A549 (cell line): ENCODE measurements around the gene KIF1A. TPM values are rescaled to one million over a fixed set of nuclear protein-coding genes. Genes with fewer than 3 reads are reported as not detected.

Experiments
- ATAC-seq, 2 experiments: fragments of 200-7000 bp in 1 of 2; fragments of >200 bp in 1 of 2; cut with Nextera tagmentation in 1 of 2; cut with Tn5 transposase in 1 of 2; 3 replicates each; pipeline versions ENCODE4 v1.8.0 to v1.9.1; 2018 to 2020; ENCODE audit warnings: mild to moderate bottlenecking in 1 of 2, moderate library complexity in 1 of 2
- CTCF ChIA-PET: fragments of 300-600 bp; sonication (Branson Sonifier 250); formaldehyde crosslinking; extraction: SDS; loops from one replicate; lab custom pipeline; 2021; ENCODE audit warnings: antibody characterized with exemption, inconsistent platforms; lab: Yijun Ruan, JAX
- POLR2A ChIA-PET: fragments of 350-600 bp; formaldehyde crosslinking; extraction: SDS; loops from one replicate; lab custom pipeline; 2021; ENCODE audit warnings: antibody characterized with exemption, inconsistent platforms; lab: Yijun Ruan, JAX
- DNase-seq, 2 experiments: peaks; one replicate each; pipeline versions ENCODE4 v3.0.0 to v3.0.0-alpha.2; 2011 to 2016; ENCODE audit warnings: low read depth in 1 of 2, low spot score in 1 of 2
- FAIRE-seq: peaks from 2 replicates; lab custom pipeline; 2011; peaks lifted over from hg19 to GRCh38; lab: Jason Lieb, UNC
- H3K27ac ChIP-seq, 2 experiments: fragments of >200 bp; sonication (Bioruptor Twin); formaldehyde crosslinking; 3 replicates each; pipeline ENCODE4 v1.5.1; 2016 to 2017
- H3K4me1 ChIP-seq: fragments of >200 bp; sonication (Bioruptor Twin); formaldehyde crosslinking; 3 replicates; pipeline ENCODE4 v1.6.1; 2016
- H3K4me2 ChIP-seq: fragments of >200 bp; sonication (Bioruptor Twin); formaldehyde crosslinking; 3 replicates; pipeline ENCODE4 v1.6.1; 2016
- H3K4me3 ChIP-seq: fragments of >200 bp; sonication (Bioruptor Twin); formaldehyde crosslinking; 3 replicates; pipeline ENCODE4 v1.5.1; 2016
- H3K9me3 ChIP-seq: fragments of >200 bp; sonication (Bioruptor Twin); formaldehyde crosslinking; 3 replicates; pipeline ENCODE4 v1.6.1; 2016
- BCL3 ChIP-seq: fragments of >200 bp; sonication (Bioruptor Twin); formaldehyde crosslinking; IDR thresholded peaks from 3 replicates; pipeline ENCODE4 v1.6.1; 2016
- BHLHE40 ChIP-seq: IDR thresholded peaks from 2 replicates; pipeline ENCODE4 v1.6.1; 2012; ENCODE audit warnings: low read depth, low read length, inconsistent platforms
- CEBPB ChIP-seq, 2 experiments: fragments of >200 bp in 1 of 2; sonication (Bioruptor Twin) in 1 of 2; formaldehyde crosslinking in 1 of 2; IDR thresholded peaks; 2 replicates each; pipeline ENCODE4 v1.6.1; 2012 to 2016
- CHD2 ChIP-seq: fragments of 150-350 bp; IDR thresholded peaks from 2 replicates; pipeline ENCODE4 v1.6.1; 2014; ENCODE audit warnings: low read length; ENCODE audit not compliant: partially characterized antibody
- EHF ChIP-seq: fragments of 250-450 bp; sonication (Bioruptor Pico); IDR thresholded peaks from 2 replicates; pipeline ENCODE4 v1.5.0; 2020; ENCODE audit warnings: mild to moderate bottlenecking
- EHMT2 ChIP-seq: fragments of 200-600 bp; sonication (generic); IDR thresholded peaks from 2 replicates; pipeline ENCODE4 v1.6.1; 2016; ENCODE audit warnings: antibody characterized with exemption, low read depth, mild to moderate bottlenecking, moderate library complexity
- EP300 ChIP-seq, 2 experiments: fragments of >200 bp; sonication (Bioruptor Twin); formaldehyde crosslinking; IDR thresholded peaks; 2 replicates in 1 of 2; 3 replicates in 1 of 2; pipeline ENCODE4 v1.6.1; 2016 to 2017
- ESRRA ChIP-seq: fragments of 150-350 bp; IDR thresholded peaks from 2 replicates; pipeline ENCODE4 v1.6.1; 2014; ENCODE audit warnings: mild to moderate bottlenecking, low read length, borderline replicate concordance
- FOXS1 ChIP-seq: fragments of 250-450 bp; sonication (Bioruptor Pico); IDR thresholded peaks from 2 replicates; pipeline ENCODE4 v1.5.0; 2020; ENCODE audit warnings: mild to moderate bottlenecking, moderate library complexity
- HEYL ChIP-seq: fragments of 250-450 bp; sonication (Bioruptor Pico); IDR thresholded peaks from 2 replicates; pipeline ENCODE4 v1.8.0; 2021; ENCODE audit warnings: mild to moderate bottlenecking, moderate library complexity
- HOXA7 ChIP-seq: fragments of 250-450 bp; sonication (Bioruptor Pico); IDR thresholded peaks from 2 replicates; pipeline ENCODE4 v1.5.0; 2020; ENCODE audit warnings: mild to moderate bottlenecking, moderate library complexity
- HOXB13 ChIP-seq: fragments of 250-450 bp; sonication (Bioruptor Pico); IDR thresholded peaks from 2 replicates; pipeline ENCODE4 v1.5.0; 2020; ENCODE audit warnings: low read depth, mild to moderate bottlenecking, moderate library complexity
- HOXB5 ChIP-seq: fragments of 250-450 bp; sonication (Bioruptor Pico); IDR thresholded peaks from 2 replicates; pipeline ENCODE4 v1.5.0; 2020; ENCODE audit warnings: mild to moderate bottlenecking, moderate library complexity
- JUN ChIP-seq, 2 experiments: fragments of >200 bp; sonication (Bioruptor Twin); formaldehyde crosslinking; IDR thresholded peaks; 2 replicates in 1 of 2; 3 replicates in 1 of 2; pipeline ENCODE4 v1.6.1; 2016 to 2017
- MAFK ChIP-seq: fragments of 450-650 bp; IDR thresholded peaks from 2 replicates; pipeline ENCODE4 v1.6.1; 2014; ENCODE audit not compliant: partially characterized antibody
- MAZ ChIP-seq: fragments of 150-350 bp; IDR thresholded peaks from 2 replicates; pipeline ENCODE4 v1.6.1; 2014; ENCODE audit warnings: antibody characterized with exemption, low read depth, low read length, borderline replicate concordance
- NFE2L2 ChIP-seq: fragments of 150-350 bp; conservative IDR thresholded peaks from 2 replicates; pipeline ENCODE4 v1.6.1; 2014; ENCODE audit warnings: low read length
- NPAS2 ChIP-seq: fragments of 250-450 bp; sonication (Bioruptor Pico); IDR thresholded peaks from 2 replicates; pipeline ENCODE4 v1.8.0; 2022; ENCODE audit warnings: mild to moderate bottlenecking, moderate library complexity, borderline replicate concordance
- PBX3 ChIP-seq: IDR thresholded peaks from 2 replicates; pipeline ENCODE4 v1.6.1; 2012
- REST ChIP-seq: fragments of 200-600 bp; sonication (generic); IDR thresholded peaks from 2 replicates; pipeline ENCODE4 v1.6.1; 2016; ENCODE audit warnings: antibody characterized with exemption, mild to moderate bottlenecking, moderate library complexity
- RNF2 ChIP-seq: fragments of 200-600 bp; sonication (generic); IDR thresholded peaks from 2 replicates; pipeline ENCODE4 v1.6.1; 2016; ENCODE audit warnings: low read depth, mild to moderate bottlenecking, antibody characterized with exemption, moderate library complexity, borderline replicate concordance
- TP53 ChIP-seq: fragments of 250-450 bp; sonication (Bioruptor Pico); IDR thresholded peaks from 2 replicates; pipeline ENCODE4 v1.5.0; 2021; ENCODE audit warnings: mild to moderate bottlenecking, moderate library complexity
- ZFP36 ChIP-seq: fragments of 450-650 bp; IDR thresholded peaks from 2 replicates; pipeline ENCODE4 v1.6.1; 2014; ENCODE audit warnings: borderline replicate concordance; ENCODE audit not compliant: partially characterized antibody
- ZNF302 ChIP-seq: fragments of 250-450 bp; sonication (Bioruptor Pico); IDR thresholded peaks from 2 replicates; pipeline ENCODE4 v1.9.0; 2021; ENCODE audit warnings: inconsistent platforms, mild to moderate bottlenecking, moderate library complexity
- ZSCAN20 ChIP-seq: fragments of 250-450 bp; sonication (Bioruptor Pico); IDR thresholded peaks from 2 replicates; pipeline ENCODE4 v1.8.0; 2022; ENCODE audit warnings: mild to moderate bottlenecking, moderate library complexity
- WGBS: methylation state at CpG from one replicate; pipeline ENCODE4 v1.1.6; 2017; ENCODE audit errors: missing lambda C conversion rate; 5-methylcytosine and 5-hydroxymethylcytosine counted together
- polyA plus RNA-seq, 4 experiments: library from polyadenylated mRNA; depleted of rRNA in 3 of 4; stranded (reverse); fragments of >200 nt; fragmentation: RNase III in 1 of 4; extraction: RNeasy Plus Mini Kit Qiagen cat#74134 plus additional on column Dnase treatment in 1 of 4; gene quantifications; 2 replicates in 3 of 4; 3 replicates in 1 of 4; pipeline ENCODE4 v1.2.3, GENCODE V29; 2011 to 2017

Gene KIF1A
- polyA plus RNA-seq, 2 of the 4 experiments (the other 2 are of a cell fraction): 0.28 to 0.50 TPM

GRCh38 chr2:240788482-240788881 is 31.5 kb downstream of the KIF1A start:
- no peaks in the 10 kb centered on the region for H3K9me3 ChIP-seq
- no peak overlapping the region for H3K27ac ChIP-seq
- DNase-seq (no peak), ATAC-seq (no peak), FAIRE-seq (no peak)
- H3K4me1 ChIP-seq: no peaks in the 10 kb centered on the region
- CTCF ChIA-PET: interaction anchor here (1.2 to 1.7 kb wide), 2 partner anchors 10 to 52 kb away, joined by 3 to 5 read pairs; no protein-coding TSS in a partner anchor
- no peak overlapping the region for H3K4me2 ChIP-seq
- 51% methylated on average over 4 of the region's 4 CpGs for WGBS
- POLR2A ChIA-PET: no interaction called here
- H3K4me3 ChIP-seq: no peak overlapping the region
- TF ChIP-seq EHF (CRISPR knock-in tag) (no peak), ZNF302 (no peak), RNF2 (no peak), BCL3 (no peak), NPAS2 (CRISPR knock-in tag) (no peak), BHLHE40 (no peak), ZFP36 (no peak), HOXA7 (CRISPR knock-in tag) (no peak)

DNA sequence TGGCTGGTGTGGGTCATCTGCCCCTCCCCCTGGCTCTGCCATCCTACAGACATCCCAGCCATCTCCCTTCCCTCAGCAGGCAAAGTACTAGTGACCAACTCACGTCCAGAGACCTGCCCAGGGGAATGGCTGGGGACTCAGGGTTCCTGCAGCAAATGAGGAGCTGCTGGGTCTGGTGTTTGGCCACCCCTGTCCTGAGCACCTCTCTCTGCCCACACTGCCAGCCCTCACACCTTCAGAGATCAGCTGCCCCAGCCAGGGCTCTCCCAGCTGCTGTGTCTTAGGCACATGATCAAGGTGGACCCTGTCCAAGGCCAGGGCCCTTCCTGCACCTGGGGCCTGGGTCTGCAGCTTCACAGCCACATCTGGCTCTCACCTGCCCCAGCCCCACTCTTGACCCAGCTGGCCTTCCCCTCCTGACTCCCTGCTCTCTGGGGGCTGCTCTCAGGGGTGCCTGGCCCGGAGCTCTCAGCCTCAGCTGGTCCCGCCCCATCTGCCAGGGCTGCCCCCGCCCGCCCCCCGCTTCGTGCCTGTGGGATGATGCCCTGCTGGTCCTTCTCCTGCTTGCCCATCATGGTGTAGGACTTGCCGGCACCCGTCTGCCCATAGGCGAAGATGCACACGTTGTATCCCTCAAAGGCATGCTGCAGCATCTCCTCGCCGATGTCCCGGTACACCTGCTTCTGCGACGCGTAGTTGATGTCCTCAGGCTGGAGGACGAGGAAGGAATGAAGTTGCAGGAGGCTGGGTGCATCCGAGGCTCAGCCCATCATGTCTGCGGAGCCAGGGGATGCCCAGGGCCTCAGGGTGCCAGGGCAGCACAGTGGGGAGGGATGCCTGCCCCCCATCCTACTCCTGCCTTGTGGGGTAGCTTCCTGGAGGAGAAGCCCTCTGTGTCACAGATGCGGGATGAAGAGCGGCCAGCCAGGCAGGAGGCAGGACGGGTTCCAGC is 32.2 kb downstream of the KIF1A start:
- ChIA-PET CTCF (interaction anchor here (1.7 kb wide), 1 partner anchor 53 kb away, joined by 5 read pairs; no protein-coding TSS in a partner anchor), POLR2A (no interaction called here)
- FAIRE-seq: no peak
- H3K4me1 ChIP-seq: no peaks in the 10 kb centered on the region
- WGBS: 65% methylated on average over 18 of the region's 23 CpGs
- H3K27ac ChIP-seq: no peak overlapping the region
- H3K4me2 ChIP-seq: no peak overlapping the region
- no peaks in the 10 kb centered on the region for H3K9me3 ChIP-seq
- no peak for DNase-seq
- TF ChIP-seq EP300 (IDR thresholded peaks at IDR 0.05) (no peak), CHD2 (no peak), JUN (IDR thresholded peaks at IDR 0.05) (no peak), FOXS1 (CRISPR knock-in tag) (no peak), NFE2L2 (no peak), HEYL (CRISPR knock-in tag) (no peak), CEBPB (IDR thresholded peaks at IDR 0.05) (no peak), MAZ (no peak), PBX3 (no peak), HOXB5 (CRISPR knock-in tag) (no peak), TP53 (CRISPR knock-in tag) (no peak), EHMT2 (no peak), REST (no peak), MAFK (no peak), BHLHE40 (no peak), ESRRA (no peak), HOXB13 (CRISPR knock-in tag) (no peak), ZSCAN20 (no peak)
- H3K4me3 ChIP-seq: no peak overlapping the region
- peak; percentile 7 to 18; a peak in 3 of 6 replicates for ATAC-seq
